ENCODE results near the gene CTNNAL1. TPM values are rescaled to one million over a fixed set of nuclear protein-coding genes. Genes with fewer than 3 reads are reported as not detected.

CTNNAL1 gene
- total and polyA plus RNA-seq, 9 of the 15 experiments (the other 6 are each of a cell fraction or from before 2014, with no cell fraction given) = 23.2 to 78.0 (median 46.7) TPM

- Histone ChIP-seq H3K27ac (ENCODE audit: extremely low read depth, low read depth, low read length) (no peak overlapping the region), H3K36me3 (ENCODE audit: control insufficient read depth, insufficient read depth, low read length) (peaks cover 91% of the 10 kb centered on the region), H3K79me2 (ENCODE audit: control insufficient read depth, insufficient read depth, low read length) (no peaks in the 10 kb centered on the region), H3K4me2 (ENCODE audit: insufficient read depth, low read length) (no peak overlapping the region), H3K9me3 (replicated peaks; ENCODE audit: control insufficient read depth, insufficient read depth, low read depth, low read length) (no peaks in the 10 kb centered on the region), H3K4me1 (replicated peaks in 1 of 2; ENCODE audit: control insufficient read depth in 2 of 2, insufficient read depth in 2 of 2, low read length in 2 of 2) (no peaks in the 10 kb centered on the region; a peak in 1 of 5 replicates), H3K9me1 (ENCODE audit: control insufficient read depth, insufficient read depth, low read length) (no peaks in the 10 kb centered on the region), H2AFZ (ENCODE audit: low read depth, low read length) (no peak overlapping the region), H3K9ac (ENCODE audit: insufficient read depth in 1 of 2, low read depth in 2 of 2, low read length in 2 of 2) (no peak overlapping the region), H3K27me3 (ENCODE audit: control insufficient read depth in 2 of 2, insufficient read depth in 2 of 2, low read length in 2 of 2) (no peaks in the 10 kb centered on the region), H4K20me1 (replicated peaks; ENCODE audit: control insufficient read depth, insufficient read depth, low read length) (no peaks in the 10 kb centered on the region), H3K4me3 (no peak overlapping the region)
- CTCF ChIA-PET (ENCODE audit: low intra/inter-chr PET ratio) = interaction anchor here (0.5 kb wide), 1 partner anchor 173 kb away, joined by 3 read pairs; no protein-coding TSS in a partner anchor
- 83% methylated on average over 2 of the region's 2 CpGs for WGBS (ENCODE audit: insufficient coverage, low coverage, missing lambda C conversion rate)
- DNase-seq (ENCODE audit: extremely low read depth in 1 of 4, low spot score in 3 of 4) (no peak), FAIRE-seq (no peak), ATAC-seq (no peak)
- intact Hi-C loops (cut with micrococcal nuclease) = no loop called here
- POLR2A ChIA-PET = no interaction called here
- in situ Hi-C loops (cut with MboI) = no loop called here
- no TSS peak for BruUV-seq (replicated peaks)
- TF ChIP-seq ZNF121 (CRISPR knock-in tag; conservative IDR thresholded peaks at IDR 0.05) (no peak), PREB (CRISPR knock-in tag; IDR thresholded peaks at IDR 0.05) (no peak), FOXA3 (CRISPR knock-in tag; conservative IDR thresholded peaks at IDR 0.05 in 1 of 2, IDR thresholded peaks at IDR 0.05 in 1 of 2) (no peak), TRIM28 (IDR thresholded peaks at IDR 0.05) (no peak), SMAD3 (CRISPR knock-in tag; conservative IDR thresholded peaks at IDR 0.05) (no peak)
These were observed 115.8 kb downstream of the CTNNAL1 start for GRCh38 chr9:108897324-108898096.
